ENCODE measurements around the gene TFEB. TPM values are rescaled to one million over a fixed set of nuclear protein-coding genes. Genes with fewer than 3 reads are reported as not detected.

TFEB gene
- total and polyA plus RNA-seq, 8 donors = 7.6 to 37.0 (median 9.8) TPM

DNA sequence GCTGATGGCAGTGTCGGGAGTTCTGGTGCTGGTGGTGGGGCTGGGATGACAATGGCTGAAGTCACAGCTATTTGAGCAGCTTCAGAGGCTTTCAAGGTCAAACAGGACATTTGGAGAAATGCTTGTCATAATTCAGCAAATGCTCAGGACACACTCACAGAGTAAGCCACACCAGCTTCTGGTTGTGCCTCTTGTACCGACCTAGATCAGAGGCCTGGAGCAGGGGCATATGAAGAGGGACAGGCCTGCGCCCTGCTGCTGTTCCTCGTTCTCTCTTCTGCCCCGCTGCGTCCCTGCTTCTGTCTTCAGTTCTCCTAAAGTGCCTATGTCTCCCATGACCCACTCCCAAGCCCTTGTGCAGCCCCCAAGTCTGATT, 12.7 kb upstream of the TFEB start:
- H3K36me3 ChIP-seq = no peaks in the 10 kb centered on the region
- H3K27me3 ChIP-seq = no peaks in the 10 kb centered on the region
- intact Hi-C loops (cut with DNase I) = no loop called here
- ATAC-seq = peak; percentile 17
- peak overlapping the region in 1 of 2 donors; percentile 75 for H3K27ac ChIP-seq
- peaks cover 5 to 11% of the 10 kb centered on the region in 2 donors for H3K4me1 ChIP-seq
- DNase-seq = no peak
- TF ChIP-seq, protein P1, sequence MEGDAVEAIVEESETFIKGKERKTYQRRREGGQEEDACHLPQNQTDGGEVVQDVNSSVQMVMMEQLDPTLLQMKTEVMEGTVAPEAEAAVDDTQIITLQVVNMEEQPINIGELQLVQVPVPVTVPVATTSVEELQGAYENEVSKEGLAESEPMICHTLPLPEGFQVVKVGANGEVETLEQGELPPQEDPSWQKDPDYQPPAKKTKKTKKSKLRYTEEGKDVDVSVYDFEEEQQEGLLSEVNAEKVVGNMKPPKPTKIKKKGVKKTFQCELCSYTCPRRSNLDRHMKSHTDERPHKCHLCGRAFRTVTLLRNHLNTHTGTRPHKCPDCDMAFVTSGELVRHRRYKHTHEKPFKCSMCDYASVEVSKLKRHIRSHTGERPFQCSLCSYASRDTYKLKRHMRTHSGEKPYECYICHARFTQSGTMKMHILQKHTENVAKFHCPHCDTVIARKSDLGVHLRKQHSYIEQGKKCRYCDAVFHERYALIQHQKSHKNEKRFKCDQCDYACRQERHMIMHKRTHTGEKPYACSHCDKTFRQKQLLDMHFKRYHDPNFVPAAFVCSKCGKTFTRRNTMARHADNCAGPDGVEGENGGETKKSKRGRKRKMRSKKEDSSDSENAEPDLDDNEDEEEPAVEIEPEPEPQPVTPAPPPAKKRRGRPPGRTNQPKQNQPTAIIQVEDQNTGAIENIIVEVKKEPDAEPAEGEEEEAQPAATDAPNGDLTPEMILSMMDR (IDR thresholded peaks at IDR 0.05) = no peak
- H3K4me3 ChIP-seq = no peak overlapping the region
- H3K9me3 ChIP-seq = no peaks in the 10 kb centered on the region

DNA sequence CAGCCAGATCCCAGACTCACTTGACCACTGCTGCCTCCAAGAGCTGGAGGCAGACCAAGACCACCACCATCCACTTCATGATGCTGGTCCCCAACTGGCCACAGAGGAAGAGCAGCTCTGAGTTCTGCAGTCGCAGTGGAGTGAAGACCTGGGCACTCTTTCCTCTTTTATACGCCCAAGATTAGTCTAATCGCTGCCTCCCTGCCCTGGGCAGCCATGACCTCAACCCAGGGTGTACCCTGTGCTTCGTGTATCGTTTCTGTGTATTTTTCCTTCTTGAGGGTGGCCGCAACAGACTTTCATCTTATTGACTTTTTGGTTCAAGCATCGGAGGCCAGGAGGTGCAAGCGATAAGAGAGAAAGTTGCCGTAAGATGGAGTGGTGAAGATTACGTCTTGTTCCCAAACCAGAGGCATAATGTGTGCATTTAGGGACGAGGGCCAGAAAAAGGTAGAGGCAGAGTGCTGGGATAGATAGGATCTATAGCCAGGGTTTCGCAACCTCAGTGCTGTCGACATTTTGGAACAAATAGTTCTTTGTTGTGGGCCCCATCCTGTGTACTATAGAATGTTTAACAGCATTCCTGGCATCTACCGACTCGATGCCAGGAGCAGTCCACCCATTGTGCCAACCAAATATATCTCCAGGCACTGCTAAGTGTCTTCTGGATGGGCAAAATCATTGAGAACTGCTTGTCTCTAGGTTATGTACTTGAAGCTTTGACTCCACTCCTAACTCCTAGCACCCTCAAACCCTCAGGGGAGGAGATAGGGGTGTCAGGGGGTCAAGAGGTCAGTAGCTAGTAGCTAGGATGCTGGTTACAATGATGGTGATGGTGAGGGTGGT, 12.1 kb upstream of the TFEB start, which contains the start of gene PGC:
PGC (minus strand) TSS at position 142 of the 846 bp plus-strand sequence; CDS start at position 79, 63 bp downstream.
- Histone ChIP-seq H3K27ac (peak within 1 kb of the TSS in 1 of 2 donors; percentile 75), H3K27me3 (no peaks in the 10 kb centered on the region), H3K9me3 (no peaks in the 10 kb centered on the region), H3K4me3 (no peak within 1 kb of the TSS), H3K4me1 (peaks cover 5 to 11% of the 10 kb centered on the region in 2 donors), H3K36me3 (no peaks in the 10 kb centered on the region)
- TF ChIP-seq, protein P1 (IDR thresholded peaks at IDR 0.05) = no peak
- intact Hi-C loops (cut with DNase I) = no loop called here
- ATAC-seq = peak; percentile 81
- peak in 1 of 4 donors; percentile 61 for DNase-seq

DNA sequence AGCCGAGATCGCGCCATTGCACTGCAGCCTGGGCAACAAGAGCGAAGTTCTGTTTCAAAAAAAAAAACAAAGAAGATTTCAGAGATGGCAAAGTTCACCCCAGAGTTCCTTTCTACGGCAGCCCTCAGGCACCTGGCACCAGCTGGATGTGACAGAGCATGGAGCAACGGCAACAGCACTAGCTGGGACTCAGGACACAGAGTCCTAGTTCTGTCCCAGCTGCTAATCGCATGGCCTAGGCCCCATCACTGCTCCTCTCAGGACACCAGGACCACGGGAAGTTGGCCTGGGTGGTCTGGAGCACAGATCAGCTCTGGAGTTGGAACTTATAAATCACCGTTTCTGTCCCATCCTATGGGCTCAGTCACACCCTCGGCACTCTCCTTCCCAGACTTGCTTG, 10.7 kb upstream of the TFEB start:
- TF ChIP-seq, protein P1 (IDR thresholded peaks at IDR 0.05) = no peak
- Histone ChIP-seq H3K4me3 (no peak overlapping the region), H3K27ac (peak overlapping the region in 1 of 2 donors; percentile 13), H3K4me1 (peaks cover 5 to 11% of the 10 kb centered on the region in 2 donors), H3K36me3 (no peaks in the 10 kb centered on the region), H3K9me3 (no peaks in the 10 kb centered on the region), H3K27me3 (no peaks in the 10 kb centered on the region)
- DNase-seq = no peak
- no peak for ATAC-seq
- intact Hi-C loops (cut with DNase I) = no loop called here

DNA sequence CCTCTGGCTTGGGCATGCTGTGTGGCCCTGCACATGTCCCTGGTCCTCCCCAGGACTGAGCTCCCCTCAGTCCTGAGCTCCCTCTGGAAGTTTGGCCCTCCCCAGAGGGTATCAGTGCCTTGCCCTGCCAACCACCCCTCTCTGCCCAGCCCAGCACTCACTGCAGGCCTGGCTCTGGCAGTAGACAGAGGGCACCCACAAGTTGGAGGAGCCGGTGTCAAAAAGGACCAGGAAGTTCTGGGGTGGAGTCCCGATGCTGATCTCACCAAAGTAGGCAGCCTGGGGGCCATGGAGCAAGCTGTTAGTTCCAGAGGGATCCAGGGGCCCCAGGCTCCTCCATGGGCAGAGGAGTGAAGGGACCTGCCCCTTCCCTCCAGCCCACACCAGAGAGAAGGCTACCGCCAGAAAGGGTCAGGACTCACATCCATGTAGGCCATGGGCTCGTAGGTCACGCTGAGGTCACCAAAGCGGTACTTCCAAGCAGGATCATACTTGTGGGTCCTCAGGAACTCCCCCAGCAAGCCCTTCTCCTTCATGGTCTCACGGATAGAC, 8.9 kb upstream of the TFEB start:
- no peaks in the 10 kb centered on the region for H3K9me3 ChIP-seq
- DNase-seq = no peak
- TF ChIP-seq, protein P1 (IDR thresholded peaks at IDR 0.05) = no peak
- H3K36me3 ChIP-seq = no peaks in the 10 kb centered on the region
- H3K27ac ChIP-seq = no peak overlapping the region
- peaks cover 5 to 11% of the 10 kb centered on the region in 2 donors for H3K4me1 ChIP-seq
- no peaks in the 10 kb centered on the region for H3K27me3 ChIP-seq
- no peak overlapping the region for H3K4me3 ChIP-seq
- no peak for ATAC-seq
- intact Hi-C loops (cut with DNase I) = no loop called here

All from left lung (tissue), 10 donors.